HepG2 (cell line): Measurements from ENCODE around the gene PRKCSH. TPM values are rescaled to one million over a fixed set of nuclear protein-coding genes. Genes with fewer than 3 reads are reported as not detected.

Source experiments
- AGO1 ChIP-seq: fragments of 200-400 bp; formaldehyde crosslinking; IDR thresholded peaks from 2 replicates; pipeline ENCODE4 v1.6.1; 2017; ENCODE audit warnings: mild to moderate bottlenecking, low read depth, low read length, moderate library complexity; ENCODE audit not compliant: poor library complexity, severe bottlenecking
- CCDC6 ChIP-seq: sonication (generic); formaldehyde crosslinking; IDR thresholded peaks from 2 replicates; pipeline ENCODE4 v1.8.1; 2022; ENCODE audit warnings: mild to moderate bottlenecking, missing genetic modification reagents, moderate library complexity
- DR1 ChIP-seq: sonication (generic); formaldehyde crosslinking; IDR thresholded peaks from 2 replicates; pipeline ENCODE4 v1.8.0; 2021; ENCODE audit warnings: mild to moderate bottlenecking, missing genetic modification reagents, inconsistent platforms
- FOSL2 ChIP-seq: sonication (generic); formaldehyde crosslinking; IDR thresholded peaks from 2 replicates; pipeline ENCODE4 v1.4.0; 2020; ENCODE audit warnings: missing genetic modification reagents
- FOXP1 ChIP-seq, 2 experiments: fragments of 450-650 bp in 1 of 2; IDR thresholded peaks; 2 replicates each; pipeline ENCODE4 v1.6.1; 2017 to 2018; ENCODE audit warnings: antibody characterized with exemption in 1 of 2
- HNF4G ChIP-seq, 2 experiments: sonication (generic) in 1 of 2; formaldehyde crosslinking in 1 of 2; IDR thresholded peaks; 2 replicates each; pipeline versions ENCODE4 v1.4.0 to v1.6.1; 2011 to 2020; ENCODE audit warnings: borderline replicate concordance in 2 of 2, low read depth in 2 of 2, mild to moderate bottlenecking in 2 of 2, low read length in 1 of 2, missing genetic modification reagents in 1 of 2, moderate library complexity in 1 of 2
- HOXA5 ChIP-seq: sonication (generic); formaldehyde crosslinking; IDR thresholded peaks from 2 replicates; pipeline ENCODE4 v1.4.0; 2020; ENCODE audit warnings: missing genetic modification reagents
- MIER2 ChIP-seq: IDR thresholded peaks from 2 replicates; pipeline ENCODE4 v1.6.1; 2016; ENCODE audit warnings: missing biosample characterization, missing genetic modification reagents
- MXD3 ChIP-seq: IDR thresholded peaks from 2 replicates; pipeline ENCODE4 v1.6.1; 2016; ENCODE audit warnings: mild to moderate bottlenecking, missing biosample characterization, missing genetic modification reagents
- MXD4 ChIP-seq: IDR thresholded peaks from 2 replicates; pipeline ENCODE4 v1.6.1; 2016; ENCODE audit warnings: mild to moderate bottlenecking, missing biosample characterization, missing genetic modification reagents
- MZF1 ChIP-seq: sonication (generic); formaldehyde crosslinking; IDR thresholded peaks from 2 replicates; pipeline ENCODE4 v1.8.1; 2023; ENCODE audit warnings: mild to moderate bottlenecking, missing genetic modification reagents, borderline replicate concordance
- NR2C2 ChIP-seq: sonication (generic); formaldehyde crosslinking; IDR thresholded peaks from 2 replicates; pipeline ENCODE4 v1.4.0; 2020; ENCODE audit warnings: missing genetic modification reagents, mild to moderate bottlenecking, moderate library complexity, borderline replicate concordance
- ONECUT2 ChIP-seq: sonication (generic); formaldehyde crosslinking; IDR thresholded peaks from 2 replicates; pipeline ENCODE4 v1.4.0; 2020; ENCODE audit warnings: missing genetic modification reagents
- PAWR ChIP-seq: sonication (generic); formaldehyde crosslinking; IDR thresholded peaks from 2 replicates; pipeline ENCODE4 v1.4.0; 2020; ENCODE audit warnings: missing genetic modification reagents, mild to moderate bottlenecking, borderline replicate concordance
- RFX5 ChIP-seq: IDR thresholded peaks from 2 replicates; pipeline ENCODE4 v1.6.1; 2011; ENCODE audit warnings: low read depth, low read length, improper control_type of control experiment
- SMARCC2 ChIP-seq: fragments of 450-650 bp; IDR thresholded peaks from 2 replicates; pipeline ENCODE4 v1.6.1; 2017; ENCODE audit warnings: antibody characterized with exemption, mild to moderate bottlenecking
- TBL1XR1 ChIP-seq: fragments of 150-350 bp; IDR thresholded peaks from 2 replicates; pipeline ENCODE4 v1.6.1; 2014; ENCODE audit warnings: borderline replicate concordance, low read length; ENCODE audit not compliant: partially characterized antibody
- TMF1 ChIP-seq: sonication (generic); formaldehyde crosslinking; IDR thresholded peaks from 2 replicates; pipeline ENCODE4 v1.8.1; 2022; ENCODE audit warnings: low read depth, missing genetic modification reagents
- ZNF205 ChIP-seq: IDR thresholded peaks from 2 replicates; pipeline ENCODE4 v1.6.1; 2018; ENCODE audit warnings: missing biosample characterization, missing genetic modification reagents
- ZNF292 ChIP-seq: sonication (generic); formaldehyde crosslinking; IDR thresholded peaks from 2 replicates; pipeline ENCODE4 v1.8.1; 2022; ENCODE audit warnings: mild to moderate bottlenecking, low read depth, missing genetic modification reagents, borderline replicate concordance
- ZNF484 ChIP-seq: sonication (generic); formaldehyde crosslinking; IDR thresholded peaks from 2 replicates; pipeline ENCODE4 v1.5.1; 2020; ENCODE audit warnings: mild to moderate bottlenecking, low read depth, missing genetic modification reagents, borderline replicate concordance
- ZNF564 ChIP-seq: sonication (generic); formaldehyde crosslinking; IDR thresholded peaks from 2 replicates; pipeline ENCODE4 v1.8.1; 2023; ENCODE audit warnings: mild to moderate bottlenecking, missing genetic modification reagents
- ZNF747 ChIP-seq: sonication (generic); formaldehyde crosslinking; IDR thresholded peaks from 2 replicates; pipeline ENCODE4 v1.8.1; 2023; ENCODE audit warnings: missing genetic modification reagents, mild to moderate bottlenecking, borderline replicate concordance
- ZNF749 ChIP-seq: sonication (generic); formaldehyde crosslinking; IDR thresholded peaks from 2 replicates; pipeline ENCODE4 v1.8.0; 2022; ENCODE audit warnings: mild to moderate bottlenecking, missing genetic modification reagents, moderate library complexity, borderline replicate concordance
- ZNF770 ChIP-seq: sonication (generic); formaldehyde crosslinking; IDR thresholded peaks from 2 replicates; pipeline ENCODE4 v1.5.0; 2020; ENCODE audit warnings: mild to moderate bottlenecking, missing genetic modification reagents
- ZNF784 ChIP-seq: sonication (generic); formaldehyde crosslinking; IDR thresholded peaks from 2 replicates; pipeline ENCODE4 v1.5.1; 2020; ENCODE audit warnings: missing genetic modification reagents, mild to moderate bottlenecking, borderline replicate concordance
- polyA plus RNA-seq, 8 experiments: library from polyadenylated mRNA; depleted of rRNA in 3 of 8; stranded (reverse) in 7 of 8; unstranded in 1 of 8; fragments of >200 nt; fragmentation: Illumina TruSeq in 4 of 8; extraction: Trizol in 4 of 8; gene quantifications; 2 replicates each; pipeline versions ENCODE4 v1.2.1 to v1.2.3, GENCODE V29; 2011 to 2016; ENCODE audit warnings: low read depth in 4 of 8, missing spikeins in 1 of 8, mixed read lengths in 1 of 8; ENCODE audit not compliant: insufficient read depth in 1 of 8
- total RNA-seq, 5 experiments: library from RNA; depleted of rRNA; stranded (reverse); fragments of >200 nt; fragmentation: Illumina TruSeq; extraction: Trizol; gene quantifications; 2 replicates each; pipeline ENCODE4 v1.2.3, GENCODE V29; 2016; ENCODE audit warnings: low read depth in 1 of 5

Gene PRKCSH
- total and polyA plus RNA-seq, 2 of the 13 experiments (the other 11 are each of a cell fraction or from before 2014, with no cell fraction given), result 85.1 to 125 TPM

- peak; percentile 37; the same call in 1 of the 2 replicates for TF ChIP-seq DR1 (CRISPR knock-in tag)
- no peak for TF ChIP-seq ZNF784 (CRISPR knock-in tag)
- TF ChIP-seq MXD4, result peak; percentile 74
- no peak for TF ChIP-seq PAWR (CRISPR knock-in tag)
- TF ChIP-seq ZNF747 (CRISPR knock-in tag), result no peak; the same call in 1 of the 2 replicates
- TF ChIP-seq SMARCC2, result no peak
- no peak for TF ChIP-seq ONECUT2 (CRISPR knock-in tag)
- peak; percentile 88 for TF ChIP-seq MIER2 (CRISPR knock-in tag)
- peak; percentile 80; the same call in 1 of the 2 replicates for TF ChIP-seq CCDC6
- TF ChIP-seq ZNF205, result no peak
- TF ChIP-seq ZNF292 (CRISPR knock-in tag), result no peak
- TF ChIP-seq MZF1 (CRISPR knock-in tag), result no peak
- no peak for TF ChIP-seq TBL1XR1
- TF ChIP-seq ZNF749, result peak; percentile 80; the same call in 1 of the 2 replicates
- TF ChIP-seq HOXA5 (CRISPR knock-in tag), result peak; percentile 79
- peak; percentile 91; the same call in 1 of the 2 replicates for TF ChIP-seq TMF1 (CRISPR knock-in tag)
- TF ChIP-seq AGO1, result no peak
- TF ChIP-seq FOXP1 (IDR thresholded peaks at IDR 0.05), result no peak
- TF ChIP-seq FOXP1 (CRISPR knock-in tag; IDR thresholded peaks at IDR 0.05), result no peak
- TF ChIP-seq ZNF564 (CRISPR knock-in tag), result no peak
- TF ChIP-seq MXD3 (CRISPR knock-in tag), result peak; percentile 94
- no peak for TF ChIP-seq RFX5
- TF ChIP-seq ZNF770 (CRISPR knock-in tag), result peak; percentile 61
- TF ChIP-seq FOSL2, result peak; percentile 34; the same call in 1 of the 2 replicates
- no peak for TF ChIP-seq ZNF484 (CRISPR knock-in tag)
- peak; percentile 46; the same call in 1 of the 2 replicates for TF ChIP-seq NR2C2 (CRISPR knock-in tag)
- TF ChIP-seq HNF4G (IDR thresholded peaks at IDR 0.05; ENCODE audit: borderline replicate concordance, low read depth, low read length), result no peak
- no peak for TF ChIP-seq HNF4G (CRISPR knock-in tag; IDR thresholded peaks at IDR 0.05; ENCODE audit: borderline replicate concordance, low read depth)
These were observed 47.1 kb downstream of the PRKCSH start (continued) for GRCh38 chr19:11482384-11483050.
